ENCODE data around the gene TESK1.

- TF ChIP-seq CTCF (IDR thresholded peaks at IDR 0.05) (no peak), POLR2A (IDR thresholded peaks at IDR 0.05) (no peak)
These were observed 24.5 kb downstream of the TESK1 start for GRCh38 chr9:35629597-35629996.
